Skin epidermis (tissue), 12 donors: ENCODE data around the gene NDST3.

Experiments
- H3K27ac ChIP-seq, 21 experiments: fragments of 200-600 bp; sonication (generic) in 11 of 21; one replicate each; pipeline ENCODE4 v1.5.0; 2020; ENCODE audit warnings: mild to moderate bottlenecking in 3 of 21, inconsistent platforms in 2 of 21, moderate library complexity in 2 of 21
- H3K4me3 ChIP-seq, 7 experiments: fragments of 200-600 bp; sonication (generic) in 2 of 7; one replicate each; pipeline ENCODE4 v1.5.0; 2020; ENCODE audit warnings: inconsistent platforms in 2 of 7, mild to moderate bottlenecking in 2 of 7, moderate library complexity in 1 of 7

Gene NDST3

GRCh38 chr4:118034053-118034785 is at the start of gene NDST3:
NDST3 (plus strand) TSS chr4:118034486; CDS start chr4:118053911, 19,425 bp downstream.
- H3K4me3 ChIP-seq: peak within 1 kb of the TSS in 6 of 7 experiments; percentile 22 to 45 (median 32)
- no peak within 1 kb of the TSS for H3K27ac ChIP-seq

- Histone ChIP-seq H3K4me3 (no peak overlapping the region), H3K27ac (no peak overlapping the region)
These were observed 48.0 kb upstream of the NDST3 start for GRCh38 chr4:117986321-117986720.

GRCh38 chr4:117987464-117987863 is 46.8 kb upstream of the NDST3 start:
- Histone ChIP-seq H3K27ac (no peak overlapping the region), H3K4me3 (no peak overlapping the region)

GRCh38 chr4:117996891-117997290 is 37.4 kb upstream of the NDST3 start:
- H3K27ac ChIP-seq: no peak overlapping the region

GRCh38 chr4:118004088-118004487 is 30.2 kb upstream of the NDST3 start:
- Histone ChIP-seq H3K4me3 (no peak overlapping the region), H3K27ac (no peak overlapping the region)

More at GRCh38 chr4:117996891-117997290, 37.4 kb upstream of the NDST3 start:
- no peak overlapping the region for H3K4me3 ChIP-seq

GRCh38 chr4:118005883-118006282 is 28.4 kb upstream of the NDST3 start:
- H3K27ac ChIP-seq: no peak overlapping the region
- H3K4me3 ChIP-seq: no peak overlapping the region

GRCh38 chr4:118012142-118012541 is 22.1 kb upstream of the NDST3 start:
- H3K27ac ChIP-seq: no peak overlapping the region
- H3K4me3 ChIP-seq: no peak overlapping the region

- no peak overlapping the region for H3K27ac ChIP-seq
- H3K4me3 ChIP-seq: no peak overlapping the region
These were observed 19.5 kb upstream of the NDST3 start for GRCh38 chr4:118014831-118015230.

- no peak overlapping the region for H3K4me3 ChIP-seq
- H3K27ac ChIP-seq: no peak overlapping the region
These were observed 15.7 kb upstream of the NDST3 start for GRCh38 chr4:118018381-118019145.

GRCh38 chr4:118026806-118027205 is 7.5 kb upstream of the NDST3 start:
- no peak overlapping the region for H3K4me3 ChIP-seq

GRCh38 chr4:118029224-118029623 is 5.1 kb upstream of the NDST3 start:
- Histone ChIP-seq H3K4me3 (no peak overlapping the region), H3K27ac (no peak overlapping the region)

More at GRCh38 chr4:118026806-118027205, 7.5 kb upstream of the NDST3 start:
- no peak overlapping the region for H3K27ac ChIP-seq

GRCh38 chr4:118032691-118033090 is 1.6 kb upstream of the NDST3 start:
- no peak overlapping the region for H3K27ac ChIP-seq
- no peak overlapping the region for H3K4me3 ChIP-seq

- Histone ChIP-seq H3K27ac (no peak overlapping the region), H3K4me3 (peak overlapping the region in 6 of 7 experiments; percentile 22 to 45 (median 32))
These were observed 886 bp upstream of the NDST3 start for GRCh38 chr4:118033148-118034052.

GRCh38 chr4:118035309-118035708 is 1.0 kb downstream of the NDST3 start:
- no peak overlapping the region for H3K4me3 ChIP-seq
- H3K27ac ChIP-seq: no peak overlapping the region

GRCh38 chr4:118036336-118036735 is 2.0 kb downstream of the NDST3 start:
- H3K4me3 ChIP-seq: no peak overlapping the region

GRCh38 chr4:118037955-118038354 is 3.7 kb downstream of the NDST3 start:
- no peak overlapping the region for H3K27ac ChIP-seq
- no peak overlapping the region for H3K4me3 ChIP-seq

More at GRCh38 chr4:118036336-118036735, 2.0 kb downstream of the NDST3 start:
- no peak overlapping the region for H3K27ac ChIP-seq

- no peak overlapping the region for H3K4me3 ChIP-seq
- no peak overlapping the region for H3K27ac ChIP-seq
These were observed 12.0 kb downstream of the NDST3 start for GRCh38 chr4:118046323-118046722.

- Histone ChIP-seq H3K4me3 (no peak overlapping the region), H3K27ac (no peak overlapping the region)
These were observed 12.8 kb downstream of the NDST3 start for GRCh38 chr4:118047043-118047442.

GRCh38 chr4:118058955-118059354 is 24.7 kb downstream of the NDST3 start:
- H3K4me3 ChIP-seq: no peak overlapping the region
- H3K27ac ChIP-seq: no peak overlapping the region

- H3K27ac ChIP-seq: no peak overlapping the region
- H3K4me3 ChIP-seq: no peak overlapping the region
These were observed 25.1 kb downstream of the NDST3 start for GRCh38 chr4:118059397-118059796.
